Activated CD4-positive, alpha-beta memory T cell treated with anti-CD3 and anti-CD28 coated beads, Interleukin-2, amount 10 ng/mL, durations not matched to agents 7 days and 5 days (primary cell): ENCODE data around the gene IYD. TPM values are rescaled to one million over a fixed set of nuclear protein-coding genes. Genes with fewer than 3 reads are reported as not detected.
A peak's percentile ranks its signal among the peaks of the same experiment; 100 is the strongest.

ENCODE experiments used
- CTCF ChIA-PET: fragments of 350-600 bp; sonication (Branson Sonifier 250); formaldehyde crosslinking; loops from one replicate; lab custom pipeline; 2021; ENCODE audit warnings: antibody characterized with exemption, inconsistent platforms; lab: Charles Lee
- POLR2A ChIA-PET: fragments of 350-600 bp; sonication (Branson Sonifier 250); formaldehyde crosslinking; loops from one replicate; lab custom pipeline; 2021; ENCODE audit warnings: antibody characterized with exemption; lab: Charles Lee
- DNase-seq: peaks from one replicate; pipeline ENCODE4 v3.0.0-alpha.2; 2020
- H3K27ac Mint-ChIP-seq: one replicate; pipeline ENCODE4 v1.8.0; 2021; ENCODE audit warnings: mild to moderate bottlenecking, mixed read lengths
- H3K27me3 Mint-ChIP-seq: one replicate; pipeline ENCODE4 v1.8.0; 2021; ENCODE audit warnings: mixed read lengths
- H3K36me3 Mint-ChIP-seq: one replicate; pipeline ENCODE4 v1.8.0; 2021; ENCODE audit warnings: low read depth, mixed read lengths
- H3K4me1 Mint-ChIP-seq: one replicate; pipeline ENCODE4 v1.8.0; 2021; ENCODE audit warnings: mixed read lengths
- H3K4me3 Mint-ChIP-seq: one replicate; pipeline ENCODE4 v1.8.0; 2021; ENCODE audit warnings: mild to moderate bottlenecking, mixed read lengths
- H3K9me3 Mint-ChIP-seq: one replicate; pipeline ENCODE4 v1.8.0; 2021; ENCODE audit warnings: mixed read lengths
- total RNA-seq, 2 experiments: library from RNA; stranded (reverse); gene quantifications; one replicate each; pipeline ENCODE4 v1.2.3, GENCODE V29; 2021

The IYD gene
- total RNA-seq, 2 experiments from 2014 or later = not detected

GRCh38 chr6:150391414-150391813 is 22.6 kb downstream of the IYD start:
- CTCF ChIA-PET = interaction anchor here (0.7 kb wide), 1 partner anchor 25 kb away, joined by 3 read pairs; no protein-coding TSS in a partner anchor
- no peaks in the 10 kb centered on the region for H3K36me3 Mint-ChIP-seq

GRCh38 chr6:150391890-150392289 is 23.1 kb downstream of the IYD start:
- H3K27me3 Mint-ChIP-seq = peaks cover 24% of the 10 kb centered on the region
- ChIA-PET POLR2A (no interaction called here), CTCF (no interaction called here)
- H3K36me3 Mint-ChIP-seq = no peaks in the 10 kb centered on the region
- H3K9me3 Mint-ChIP-seq = no peaks in the 10 kb centered on the region
- H3K4me3 Mint-ChIP-seq = no peak overlapping the region
- no peak for DNase-seq
- H3K27ac Mint-ChIP-seq = no peak overlapping the region
- no peaks in the 10 kb centered on the region for H3K4me1 Mint-ChIP-seq

More at GRCh38 chr6:150391414-150391813, 22.6 kb downstream of the IYD start:
- Mint-ChIP-seq H3K27ac (no peak overlapping the region), H3K4me3 (no peak overlapping the region), H3K27me3 (peaks cover 25% of the 10 kb centered on the region), H3K4me1 (no peaks in the 10 kb centered on the region), H3K9me3 (no peaks in the 10 kb centered on the region)
- no peak for DNase-seq
- POLR2A ChIA-PET = no interaction called here

GRCh38 chr6:150392452-150393220 is 23.8 kb downstream of the IYD start:
- CTCF ChIA-PET = interaction anchor here (6.2 kb wide), 1 partner anchor 314 kb away, joined by 82 read pairs; no protein-coding TSS in a partner anchor
- H3K9me3 Mint-ChIP-seq = no peaks in the 10 kb centered on the region
- no peak overlapping the region for H3K4me3 Mint-ChIP-seq
- H3K27ac Mint-ChIP-seq = no peak overlapping the region
- no peaks in the 10 kb centered on the region for H3K36me3 Mint-ChIP-seq
- POLR2A ChIA-PET = no interaction called here
- H3K27me3 Mint-ChIP-seq = peaks cover 20% of the 10 kb centered on the region
- no peak for DNase-seq
- no peaks in the 10 kb centered on the region for H3K4me1 Mint-ChIP-seq

GRCh38 chr6:150394053-150394898 is 25.5 kb downstream of the IYD start:
- Mint-ChIP-seq H3K4me3 (no peak overlapping the region), H3K27ac (no peak overlapping the region), H3K36me3 (no peaks in the 10 kb centered on the region), H3K4me1 (no peaks in the 10 kb centered on the region), H3K9me3 (no peaks in the 10 kb centered on the region), H3K27me3 (peaks cover 19% of the 10 kb centered on the region)
- POLR2A ChIA-PET = no interaction called here
- CTCF ChIA-PET = interaction anchor here (0.8 to 6.2 kb wide), 16 partner anchors 10 to 427 kb away, joined by 3 to 82 read pairs (median 5); no protein-coding TSS in a partner anchor
- no peak for DNase-seq

GRCh38 chr6:150394899-150395295 is 26.1 kb downstream of the IYD start:
- DNase-seq = no peak
- H3K4me3 Mint-ChIP-seq = no peak overlapping the region
- H3K27me3 Mint-ChIP-seq = peaks cover 17% of the 10 kb centered on the region
- no peaks in the 10 kb centered on the region for H3K9me3 Mint-ChIP-seq
- ChIA-PET POLR2A (no interaction called here), CTCF (interaction anchor here (0.6 to 6.2 kb wide), 28 partner anchors 7 to 1986 kb away, joined by 3 to 82 read pairs (median 4); no protein-coding TSS in a partner anchor)
- no peak overlapping the region for H3K27ac Mint-ChIP-seq
- no peaks in the 10 kb centered on the region for H3K36me3 Mint-ChIP-seq
- H3K4me1 Mint-ChIP-seq = no peaks in the 10 kb centered on the region

GRCh38 chr6:150395388-150396009 is 26.7 kb downstream of the IYD start:
- no peak overlapping the region for H3K4me3 Mint-ChIP-seq
- peak; percentile 38 for DNase-seq
- POLR2A ChIA-PET = no interaction called here

GRCh38 chr6:150403458-150404246 is 34.8 kb downstream of the IYD start:
- H3K4me1 Mint-ChIP-seq = no peaks in the 10 kb centered on the region
- no peak for DNase-seq
- peaks cover 2% of the 10 kb centered on the region for H3K36me3 Mint-ChIP-seq
- no peak overlapping the region for H3K27ac Mint-ChIP-seq
- no peak overlapping the region for H3K4me3 Mint-ChIP-seq
- ChIA-PET CTCF (interaction anchor here (1.8 kb wide), 1 partner anchor 8 kb away, joined by 6 read pairs; no protein-coding TSS in a partner anchor), POLR2A (no interaction called here)
- peaks cover 22% of the 10 kb centered on the region for H3K27me3 Mint-ChIP-seq
- peaks cover 13% of the 10 kb centered on the region for H3K9me3 Mint-ChIP-seq

More at GRCh38 chr6:150395388-150396009, 26.7 kb downstream of the IYD start:
- no peaks in the 10 kb centered on the region for H3K36me3 Mint-ChIP-seq
- H3K9me3 Mint-ChIP-seq = no peaks in the 10 kb centered on the region
- CTCF ChIA-PET = interaction anchor here (0.6 to 6.2 kb wide), 30 partner anchors 8 to 1985 kb away, joined by 3 to 82 read pairs (median 4); no protein-coding TSS in a partner anchor
- no peaks in the 10 kb centered on the region for H3K4me1 Mint-ChIP-seq
- peaks cover 17% of the 10 kb centered on the region for H3K27me3 Mint-ChIP-seq
- no peak overlapping the region for H3K27ac Mint-ChIP-seq

GRCh38 chr6:150406948-150407347 is 38.1 kb downstream of the IYD start:
- Mint-ChIP-seq H3K27me3 (peaks cover 30% of the 10 kb centered on the region), H3K27ac (no peak overlapping the region), H3K4me1 (no peaks in the 10 kb centered on the region), H3K4me3 (no peak overlapping the region), H3K36me3 (peaks cover 2% of the 10 kb centered on the region), H3K9me3 (peaks cover 13% of the 10 kb centered on the region)
- POLR2A ChIA-PET = no interaction called here
- DNase-seq = no peak
- CTCF ChIA-PET = interaction anchor here (1.0 to 3.1 kb wide), 2 partner anchors 11 kb away, joined by 4 to 10 read pairs; no protein-coding TSS in a partner anchor

- no peak overlapping the region for H3K4me3 Mint-ChIP-seq
- CTCF ChIA-PET = interaction anchor here (3.1 to 3.9 kb wide), 2 partner anchors 9 to 13 kb away, joined by 10 to 27 read pairs; no protein-coding TSS in a partner anchor
- peaks cover 43% of the 10 kb centered on the region for H3K27me3 Mint-ChIP-seq
- POLR2A ChIA-PET = no interaction called here
- DNase-seq = no peak
- no peak overlapping the region for H3K27ac Mint-ChIP-seq
- H3K4me1 Mint-ChIP-seq = no peaks in the 10 kb centered on the region
- peaks cover 2% of the 10 kb centered on the region for H3K36me3 Mint-ChIP-seq
- peaks cover 13% of the 10 kb centered on the region for H3K9me3 Mint-ChIP-seq
These were observed 40.0 kb downstream of the IYD start for GRCh38 chr6:150408842-150409241.

- H3K27me3 Mint-ChIP-seq = peaks cover 48% of the 10 kb centered on the region
- H3K9me3 Mint-ChIP-seq = peaks cover 13% of the 10 kb centered on the region
- peaks cover 2% of the 10 kb centered on the region for H3K36me3 Mint-ChIP-seq
- no peak overlapping the region for H3K27ac Mint-ChIP-seq
- DNase-seq = no peak
- no peak overlapping the region for H3K4me3 Mint-ChIP-seq
- ChIA-PET POLR2A (no interaction called here), CTCF (interaction anchor here (1.1 to 3.9 kb wide), 3 partner anchors 9 to 406 kb away, joined by 3 to 27 read pairs (median 4); no protein-coding TSS in a partner anchor)
- H3K4me1 Mint-ChIP-seq = no peaks in the 10 kb centered on the region
These were observed 40.8 kb downstream of the IYD start for GRCh38 chr6:150409576-150410066.

GRCh38 chr6:150410399-150410798 is 41.6 kb downstream of the IYD start:
- Mint-ChIP-seq H3K9me3 (peaks cover 7% of the 10 kb centered on the region), H3K27ac (no peak overlapping the region), H3K4me3 (no peak overlapping the region), H3K27me3 (peaks cover 52% of the 10 kb centered on the region), H3K4me1 (no peaks in the 10 kb centered on the region), H3K36me3 (peaks cover under 1% of the 10 kb centered on the region)
- DNase-seq = no peak
- ChIA-PET CTCF (interaction anchor here (1.0 to 3.9 kb wide), 3 partner anchors 8 to 407 kb away, joined by 3 to 27 read pairs (median 4); no protein-coding TSS in a partner anchor), POLR2A (no interaction called here)
